HG03159 (cell line): ENCODE results near the gene HDGFL2.

Source experiments
- ATAC-seq: cut with Tn5 transposase; IDR thresholded peaks from one replicate; pipeline ENCODE4 v1.9.1; 2021; ENCODE audit warnings: mild to moderate bottlenecking, moderate library complexity; ENCODE audit not compliant: unreplicated experiment

The HDGFL2 gene

GRCh38 chr19:4496304-4496703 is 24.2 kb downstream of the HDGFL2 start:
- no peak for ATAC-seq

DNA sequence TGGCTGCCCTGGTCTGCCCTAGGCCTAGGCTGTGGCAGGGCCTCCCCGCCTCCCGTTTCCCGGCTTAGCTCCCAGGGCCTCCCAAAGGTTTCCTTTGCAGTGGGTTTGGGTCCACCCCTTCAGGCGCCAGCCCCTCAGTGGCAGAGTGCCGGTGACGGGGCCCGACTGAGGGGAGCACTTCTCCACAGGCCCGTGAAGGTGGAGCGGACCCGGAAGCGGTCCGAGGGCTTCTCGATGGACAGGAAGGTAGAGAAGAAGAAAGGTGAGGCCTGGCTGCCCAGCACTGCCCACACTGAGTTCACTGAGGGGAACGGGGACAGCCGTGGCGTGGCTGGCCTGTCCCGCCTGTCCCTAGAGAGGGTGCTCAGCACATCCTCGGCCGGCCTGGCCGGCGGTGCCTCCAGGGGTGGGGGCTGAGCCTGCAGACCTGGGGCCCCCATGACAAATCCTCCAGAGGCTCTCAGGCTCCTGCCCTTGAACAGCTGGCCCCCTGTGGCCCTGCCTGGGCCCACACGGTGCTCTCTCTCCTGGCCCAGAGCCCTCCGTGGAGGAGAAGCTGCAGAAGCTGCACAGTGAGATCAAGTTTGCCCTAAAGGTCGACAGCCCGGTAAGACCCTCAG is 25.8 kb downstream of the HDGFL2 start:
- ATAC-seq = no peak

- no peak for ATAC-seq
These were observed 26.6 kb downstream of the HDGFL2 start for GRCh38 chr19:4498694-4499093.

DNA sequence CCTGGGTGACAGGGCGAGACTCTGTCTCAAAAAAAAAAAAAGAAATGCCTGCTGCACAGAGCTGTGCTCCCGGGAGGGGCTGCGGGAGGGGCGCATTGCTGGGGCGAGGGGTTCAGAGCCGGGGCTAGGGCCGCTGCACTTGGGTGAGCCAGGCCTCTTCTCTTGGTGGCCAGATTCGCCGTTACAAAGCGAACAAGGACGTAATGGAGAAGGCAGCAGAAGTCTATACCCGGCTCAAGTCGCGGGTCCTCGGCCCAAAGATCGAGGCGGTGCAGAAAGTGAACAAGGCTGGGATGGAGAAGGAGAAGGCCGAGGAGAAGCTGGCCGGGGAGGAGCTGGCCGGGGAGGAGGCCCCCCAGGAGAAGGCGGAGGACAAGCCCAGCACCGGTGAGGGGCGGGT is 27.2 kb downstream of the HDGFL2 start:
- ATAC-seq = no peak

- no peak for ATAC-seq
These were observed 27.8 kb downstream of the HDGFL2 start for GRCh38 chr19:4499855-4500254.

GRCh38 chr19:4500841-4501591 is 28.9 kb downstream of the HDGFL2 start:
- ATAC-seq = no peak

DNA sequence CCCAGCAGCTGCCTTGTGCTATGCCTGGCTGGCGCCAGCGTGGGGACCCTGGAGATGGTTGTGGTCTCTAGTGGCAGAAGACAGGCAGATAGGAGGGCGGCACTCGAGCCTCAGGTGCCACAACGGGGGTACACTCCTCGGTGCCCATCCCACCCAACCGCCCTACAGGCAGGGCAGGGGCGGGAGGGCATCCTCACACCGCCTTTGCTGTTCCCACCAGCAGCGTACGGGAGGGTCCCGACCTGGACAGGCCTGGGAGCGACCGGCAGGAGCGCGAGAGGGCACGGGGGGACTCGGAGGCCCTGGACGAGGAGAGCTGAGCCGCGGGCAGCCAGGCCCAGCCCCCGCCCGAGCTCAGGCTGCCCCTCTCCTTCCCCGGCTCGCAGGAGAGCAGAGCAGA is 29.6 kb downstream of the HDGFL2 start:
- ATAC-seq = no peak

- no peak for ATAC-seq
These were observed 30.4 kb downstream of the HDGFL2 start for GRCh38 chr19:4502282-4503131.

GRCh38 chr19:4503132-4503824 is 31.2 kb downstream of the HDGFL2 start:
- ATAC-seq = no peak

DNA sequence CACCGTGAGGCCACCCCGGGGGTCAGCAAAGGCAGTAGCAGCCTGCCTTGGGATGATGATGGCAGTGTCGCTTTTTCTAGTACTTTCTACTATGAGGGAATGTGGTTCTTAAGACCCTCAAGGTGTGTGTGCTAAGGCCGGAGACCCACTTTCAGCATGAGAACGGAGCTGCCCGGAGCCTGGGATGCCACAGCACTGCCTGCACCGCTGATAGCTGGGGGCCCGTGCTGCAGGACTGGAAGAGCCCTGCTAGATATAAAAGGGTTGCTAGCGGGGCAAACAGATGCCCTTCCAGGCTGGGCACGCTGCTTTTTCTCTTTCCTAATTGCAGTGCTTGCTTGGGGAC is 31.7 kb downstream of the HDGFL2 start:
- no peak for ATAC-seq

- ATAC-seq = no peak
These were observed 32.2 kb downstream of the HDGFL2 start for GRCh38 chr19:4504297-4504701.

DNA sequence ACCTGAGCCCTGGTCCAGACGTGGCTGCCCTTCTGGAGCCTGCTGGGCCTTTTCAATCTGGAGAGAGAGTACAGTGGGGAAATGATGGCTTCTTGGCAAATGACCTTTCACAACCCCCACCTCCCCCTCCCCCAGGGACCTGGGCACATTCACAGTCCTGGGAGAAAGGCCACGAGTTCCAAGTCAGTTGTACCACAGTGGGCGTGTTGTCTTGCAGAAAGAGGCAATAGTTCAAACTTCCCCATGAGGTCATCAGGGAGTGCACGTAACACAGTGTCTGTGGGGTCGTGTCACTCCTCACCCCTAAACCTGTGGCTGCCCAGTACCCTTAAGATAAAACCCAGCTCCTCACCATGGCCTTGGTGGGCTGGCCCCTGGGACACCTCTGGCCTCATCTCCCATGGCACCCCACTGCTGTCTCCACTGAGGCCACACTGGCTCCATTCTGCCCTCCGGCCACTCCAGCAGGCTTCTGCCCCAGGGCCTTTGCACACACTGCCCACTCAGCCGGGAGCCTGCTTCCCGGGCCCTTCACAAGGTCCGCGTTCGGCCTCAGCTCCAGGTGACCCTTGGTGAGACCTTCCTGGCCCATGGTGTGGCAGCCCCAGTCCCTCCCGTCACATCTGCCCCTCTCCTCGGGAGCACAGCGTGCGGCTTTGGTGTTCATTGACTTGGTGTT is 32.9 kb downstream of the HDGFL2 start:
- ATAC-seq = no peak

- ATAC-seq = no peak
These were observed 33.7 kb downstream of the HDGFL2 start for GRCh38 chr19:4505570-4506448.

DNA sequence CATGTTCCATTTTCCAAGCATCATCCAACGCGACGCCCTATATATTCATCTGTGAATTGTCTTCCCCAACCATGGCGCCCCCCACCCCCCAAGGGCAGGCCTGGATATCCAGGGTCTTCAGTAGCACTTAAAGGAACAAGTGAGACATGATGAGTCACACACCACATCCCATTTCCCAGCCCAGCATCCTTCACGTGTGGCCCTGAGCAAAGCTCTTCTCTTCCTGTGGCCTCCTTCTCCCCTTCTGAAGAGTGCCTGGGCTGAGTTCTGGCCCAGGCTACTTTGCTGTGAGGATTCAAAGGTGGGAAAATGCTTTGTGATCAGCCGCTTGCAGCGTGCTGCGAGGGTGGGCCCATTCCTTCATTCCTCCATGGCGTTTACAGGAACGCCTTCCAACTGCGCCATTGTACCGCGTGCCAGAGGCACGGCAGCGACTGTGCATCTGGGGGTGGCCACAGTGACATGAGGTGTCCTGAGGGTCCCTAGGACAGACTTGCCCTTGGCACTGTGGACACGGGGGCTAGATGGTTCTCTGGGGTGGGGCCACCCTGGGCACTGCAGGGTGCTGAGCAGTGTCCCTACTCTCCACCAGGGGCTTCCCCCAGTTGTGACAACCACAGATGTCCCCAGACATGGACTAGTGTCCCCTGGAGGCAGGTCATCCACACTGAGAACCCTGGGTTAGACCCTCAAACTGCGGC is 34.5 kb downstream of the HDGFL2 start:
- ATAC-seq = no peak

DNA sequence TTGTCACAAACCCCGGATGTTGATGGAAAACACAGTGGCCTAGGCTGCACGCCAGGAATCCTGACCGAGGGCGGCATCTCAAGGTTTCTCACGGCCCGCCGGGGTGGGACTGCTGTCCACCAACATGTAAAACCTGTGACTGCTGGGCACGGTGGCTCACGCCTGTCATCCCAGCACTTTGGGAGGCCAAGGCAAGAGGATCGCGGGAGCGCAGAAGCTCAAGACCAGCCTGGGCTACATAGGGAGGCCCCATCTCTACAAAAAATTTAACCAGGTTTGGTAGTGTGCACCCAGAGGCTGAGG is 35.0 kb downstream of the HDGFL2 start:
- no peak for ATAC-seq

- ATAC-seq = no peak
These were observed 35.7 kb downstream of the HDGFL2 start for GRCh38 chr19:4507804-4508203.

DNA sequence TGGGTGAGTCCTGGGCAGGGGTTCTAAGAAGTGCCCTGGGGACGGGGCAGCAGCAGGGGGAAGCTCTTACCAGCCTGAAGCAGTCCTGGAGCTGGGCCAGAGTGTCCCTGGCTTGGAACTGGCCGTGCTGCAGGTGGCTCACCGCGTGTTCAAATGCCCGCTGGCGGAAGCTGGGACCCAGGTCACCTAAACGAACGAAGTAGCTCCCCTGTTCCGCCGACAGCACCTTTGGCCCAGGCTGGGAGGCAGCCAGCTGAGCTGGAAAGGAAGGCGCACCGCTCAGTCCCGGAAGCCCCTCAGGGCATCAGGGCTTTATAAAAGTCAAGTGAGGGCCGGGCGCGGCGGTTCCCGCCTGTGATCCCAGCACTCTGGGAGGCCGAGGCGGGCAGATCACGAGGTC is 36.6 kb downstream of the HDGFL2 start:
- ATAC-seq = no peak

DNA sequence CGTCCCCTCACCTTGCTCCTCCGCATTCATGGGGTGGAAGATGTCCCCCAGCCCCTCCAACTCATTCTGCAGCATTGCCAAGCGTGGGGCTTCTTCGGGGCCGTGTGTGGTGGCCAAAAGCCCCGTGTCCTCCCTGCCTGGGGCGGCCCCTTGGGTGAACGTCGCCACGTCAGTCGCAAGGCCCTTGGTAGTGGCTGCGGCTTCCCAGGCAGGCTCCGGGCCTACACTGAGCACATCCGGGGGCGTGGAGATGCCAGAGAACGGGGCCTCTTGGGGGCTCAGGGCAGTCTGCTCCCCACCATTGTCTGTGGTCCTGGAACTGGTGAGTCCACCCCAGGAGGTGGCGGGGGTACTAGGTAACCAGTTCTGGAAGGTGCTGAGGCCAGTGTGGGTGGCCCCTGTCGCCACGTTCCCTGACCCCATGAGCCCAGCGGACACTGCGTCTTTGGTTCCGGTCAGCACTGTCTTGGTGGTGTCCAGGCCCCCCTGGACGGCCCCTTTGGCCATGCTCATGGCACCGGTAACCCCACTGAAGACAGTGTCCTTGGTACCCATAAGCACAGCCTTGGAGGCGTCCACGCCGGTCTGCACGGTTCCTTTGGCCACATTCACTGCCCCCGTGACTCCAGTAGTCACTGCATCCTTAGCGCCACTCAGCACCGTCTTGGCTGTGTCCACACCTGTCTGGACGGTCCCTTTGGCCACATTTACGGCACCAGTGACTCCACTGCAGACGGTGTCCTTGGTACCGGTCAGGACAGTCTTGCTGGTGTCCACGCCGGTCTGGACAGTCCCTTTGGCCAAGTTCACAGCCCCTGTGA is 38.5 kb downstream of the HDGFL2 start:
- no peak for ATAC-seq
